Large intestine (tissue), 12 donors: ENCODE data around the gene ANKRD65. TPM values are rescaled to one million over a fixed set of nuclear protein-coding genes. Genes with fewer than 3 reads are reported as not detected.
"Not testable (repeated sequence)": the region's sequence is repeated elsewhere in the genome, so short reads cannot be mapped to it uniquely, and the experiment has no call there.

ENCODE experiments used
- DNase-seq, 2 donors: peaks; one replicate each; pipeline versions ENCODE4 v3.0.0 to v3.0.0-alpha.2; 2013
- H3K27ac ChIP-seq: one replicate; pipeline ENCODE4 v1.5.1; 2013; ENCODE audit warnings: low read length
- H3K27me3 ChIP-seq: 2 replicates; pipeline ENCODE4 v1.6.1; 2013; ENCODE audit warnings: low read length; ENCODE audit not compliant: control insufficient read depth, insufficient read depth
- H3K36me3 ChIP-seq: 2 replicates; pipeline ENCODE4 v1.6.1; 2013; ENCODE audit warnings: low read length; ENCODE audit not compliant: control insufficient read depth, insufficient read depth
- H3K4me1 ChIP-seq: one replicate; pipeline ENCODE4 v1.6.1; 2013; ENCODE audit warnings: low read length; ENCODE audit not compliant: control insufficient read depth, insufficient read depth
- H3K4me3 ChIP-seq: one replicate; pipeline ENCODE4 v1.5.1; 2013; ENCODE audit warnings: low read length
- H3K9me3 ChIP-seq: one replicate; pipeline ENCODE4 v1.6.1; 2013; ENCODE audit warnings: mild to moderate bottlenecking, low read depth, low read length, moderate library complexity; ENCODE audit not compliant: control insufficient read depth
- WGBS: methylation state at CpG from one replicate; pipeline ENCODE4 v1.1.5; 2013; ENCODE audit warnings: low lambda C conversion rate; ENCODE audit not compliant: insufficient coverage; 5-methylcytosine and 5-hydroxymethylcytosine counted together
- long read RNA-seq, 11 donors: transcript quantifications; one replicate each; lab custom pipeline, GENCODE V29; 2026
- polyA plus RNA-seq: library from polyadenylated mRNA; unstranded; fragments of 120-200 nt; gene quantifications from one replicate; pipeline ENCODE4 v1.2.1, GENCODE V29; 2013

The ANKRD65 gene
- 2.6 TPM for polyA plus RNA-seq
- long read RNA-seq, donor 1, result 0 reads
- long read RNA-seq, donor 2, result 0 reads
- long read RNA-seq, donor 3, result 0 reads
- long read RNA-seq, donor 4, result 0 reads
- long read RNA-seq, donor 5, result 0 reads
- long read RNA-seq, donor 6, result 0 reads
- long read RNA-seq, donor 7, partial matches to known transcripts, result 0 of 1 reads
- long read RNA-seq, donor 7, other reads (novel, unspliced or antisense), result 0 of 1 reads
- long read RNA-seq, donor 8, result 0 reads
- long read RNA-seq, donor 9, result 0 reads
- long read RNA-seq, donor 10, result 0 reads
- long read RNA-seq, donor 11, result 0 reads

- no peak for DNase-seq
- no CpG with 5 or more reads among the region's 18 CpGs for WGBS
- Histone ChIP-seq H3K27ac (no peak within 1 kb of the TSS), H3K4me1 (peaks cover 1% of the 10 kb centered on the region), H3K9me3 (peaks cover 3% of the 10 kb centered on the region), H3K4me3 (no peak within 1 kb of the TSS), H3K27me3 (peaks cover 15% of the 10 kb centered on the region), H3K36me3 (no peaks in the 10 kb centered on the region)
Measured at GRCh38 chr1:1421147-1421906, at the start of gene ANKRD65. TSS of gene ANKRD65 (minus strand) at chr1:1421276. CDS start at chr1:1421005, 271 bp downstream.

- DNase-seq, H3K9me3 ChIP-seq, H3K27me3 ChIP-seq, H3K27ac ChIP-seq, H3K36me3 ChIP-seq, H3K4me1 ChIP-seq, H3K4me3 ChIP-seq: not testable (repeated sequence)
- no CpG with 5 or more reads among the region's 44 CpGs for WGBS
Measured at GRCh38 chr1:1468196-1468985, 47.3 kb upstream of the ANKRD65 start.

- no peak for DNase-seq
- WGBS, result no CpG with 5 or more reads among the region's 7 CpGs
- no peaks in the 10 kb centered on the region for H3K27me3 ChIP-seq
- H3K9me3 ChIP-seq, result no peaks in the 10 kb centered on the region
- no peak overlapping the region for H3K4me3 ChIP-seq
- H3K27ac ChIP-seq, result no peak overlapping the region
- H3K36me3 ChIP-seq, result no peaks in the 10 kb centered on the region
- H3K4me1 ChIP-seq, result peaks cover 2% of the 10 kb centered on the region
Measured at GRCh38 chr1:1463312-1463711, 42.2 kb upstream of the ANKRD65 start.

- H3K4me3 ChIP-seq, result no peak overlapping the region
- no peak overlapping the region for H3K27ac ChIP-seq
- peak in 1 of 2 donors; percentile 20 for DNase-seq
- no CpG with 5 or more reads among the region's 26 CpGs for WGBS
- H3K9me3 ChIP-seq, result no peaks in the 10 kb centered on the region
- H3K27me3 ChIP-seq, result no peaks in the 10 kb centered on the region
- peaks cover 2% of the 10 kb centered on the region for H3K4me1 ChIP-seq
- H3K36me3 ChIP-seq, result no peaks in the 10 kb centered on the region
Measured at GRCh38 chr1:1462318-1462966, 41.4 kb upstream of the ANKRD65 start.

GRCh38 chr1:1461721-1462317 lies 40.7 kb upstream of the ANKRD65 start:
- Histone ChIP-seq H3K36me3 (no peaks in the 10 kb centered on the region), H3K27me3 (no peaks in the 10 kb centered on the region), H3K4me1 (peaks cover 2% of the 10 kb centered on the region), H3K9me3 (no peaks in the 10 kb centered on the region), H3K27ac (no peak overlapping the region), H3K4me3 (no peak overlapping the region)
- peak in 1 of 2 donors; percentile 30 for DNase-seq
- 87% methylated on average over 3 of the region's 18 CpGs for WGBS

GRCh38 chr1:1460540-1461130 lies 39.6 kb upstream of the ANKRD65 start:
- Histone ChIP-seq H3K27ac (no peak overlapping the region), H3K4me1 (peaks cover 2% of the 10 kb centered on the region), H3K4me3 (no peak overlapping the region), H3K36me3 (no peaks in the 10 kb centered on the region), H3K27me3 (no peaks in the 10 kb centered on the region), H3K9me3 (no peaks in the 10 kb centered on the region)
- 73% methylated on average over 3 of the region's 27 CpGs for WGBS
- DNase-seq, result no peak

GRCh38 chr1:1459711-1460110 lies 38.6 kb upstream of the ANKRD65 start:
- H3K4me1 ChIP-seq, H3K27me3 ChIP-seq, H3K27ac ChIP-seq, H3K4me3 ChIP-seq, H3K9me3 ChIP-seq, H3K36me3 ChIP-seq, DNase-seq: not testable (repeated sequence)
- WGBS, result no CpG with 5 or more reads among the region's 14 CpGs

GRCh38 chr1:1459156-1459555 lies 38.1 kb upstream of the ANKRD65 start:
- not testable (repeated sequence) for H3K27ac ChIP-seq, DNase-seq, H3K36me3 ChIP-seq, H3K4me3 ChIP-seq, H3K9me3 ChIP-seq, H3K27me3 ChIP-seq, H3K4me1 ChIP-seq
- no CpG with 5 or more reads among the region's 19 CpGs for WGBS

- H3K27ac ChIP-seq, H3K9me3 ChIP-seq, H3K36me3 ChIP-seq, H3K27me3 ChIP-seq, DNase-seq, H3K4me3 ChIP-seq, H3K4me1 ChIP-seq: not testable (repeated sequence)
- WGBS, result no CpG with 5 or more reads among the region's 22 CpGs
Measured at GRCh38 chr1:1456683-1457255, 35.7 kb upstream of the ANKRD65 start.
